Measurements from ENCODE around the gene AFG1L.

DNA sequence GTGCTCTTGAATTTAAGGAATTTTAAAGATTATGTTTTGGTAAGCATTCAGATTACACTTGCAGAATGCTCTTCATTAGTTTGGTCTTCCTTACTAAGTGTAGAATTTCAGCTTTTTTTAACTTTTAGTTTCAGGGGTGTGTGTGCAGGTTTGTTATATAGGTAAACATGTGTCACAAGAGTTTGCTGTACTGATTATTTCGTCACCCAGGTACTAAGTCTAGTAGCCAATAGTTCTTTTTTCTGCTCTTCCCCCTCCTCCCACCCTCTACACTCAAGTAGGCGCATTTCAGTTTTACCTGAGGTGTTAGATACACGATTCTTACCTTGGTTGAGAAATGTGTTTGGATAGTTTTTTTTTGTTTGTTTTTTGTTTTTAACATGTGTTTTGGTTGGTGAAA, 68.3 kb downstream of the AFG1L start:
- TF ChIP-seq, protein P1, sequence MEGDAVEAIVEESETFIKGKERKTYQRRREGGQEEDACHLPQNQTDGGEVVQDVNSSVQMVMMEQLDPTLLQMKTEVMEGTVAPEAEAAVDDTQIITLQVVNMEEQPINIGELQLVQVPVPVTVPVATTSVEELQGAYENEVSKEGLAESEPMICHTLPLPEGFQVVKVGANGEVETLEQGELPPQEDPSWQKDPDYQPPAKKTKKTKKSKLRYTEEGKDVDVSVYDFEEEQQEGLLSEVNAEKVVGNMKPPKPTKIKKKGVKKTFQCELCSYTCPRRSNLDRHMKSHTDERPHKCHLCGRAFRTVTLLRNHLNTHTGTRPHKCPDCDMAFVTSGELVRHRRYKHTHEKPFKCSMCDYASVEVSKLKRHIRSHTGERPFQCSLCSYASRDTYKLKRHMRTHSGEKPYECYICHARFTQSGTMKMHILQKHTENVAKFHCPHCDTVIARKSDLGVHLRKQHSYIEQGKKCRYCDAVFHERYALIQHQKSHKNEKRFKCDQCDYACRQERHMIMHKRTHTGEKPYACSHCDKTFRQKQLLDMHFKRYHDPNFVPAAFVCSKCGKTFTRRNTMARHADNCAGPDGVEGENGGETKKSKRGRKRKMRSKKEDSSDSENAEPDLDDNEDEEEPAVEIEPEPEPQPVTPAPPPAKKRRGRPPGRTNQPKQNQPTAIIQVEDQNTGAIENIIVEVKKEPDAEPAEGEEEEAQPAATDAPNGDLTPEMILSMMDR (IDR thresholded peaks at IDR 0.05; ENCODE audit: low read depth, low read length), result no peak
- TF ChIP-seq EZH2phosphoT487 (IDR thresholded peaks at IDR 0.05; ENCODE audit: low read depth), result no peak

All from OCI-LY3 (cell line).